ENCODE results near the gene NMRK2. TPM values are rescaled to one million over a fixed set of nuclear protein-coding genes. Genes with fewer than 3 reads are reported as not detected.

NMRK2 gene
- total and polyA plus RNA-seq, 4 donors: 0.07 TPM; not detected in 3

GRCh38 chr19:3981736-3982681 is 49.1 kb downstream of the NMRK2 start:
- Histone ChIP-seq H3K36me3 (ENCODE audit: control insufficient read depth in 4 of 4, insufficient read depth in 3 of 4, low read depth in 1 of 4, low read length in 3 of 4) (peaks cover 49 to 66% (median 62%) of the 10 kb centered on the region in 4 donors), H3K27me3 (ENCODE audit: control insufficient read depth in 4 of 4, insufficient read depth in 4 of 4, low read length in 3 of 4) (no peaks in the 10 kb centered on the region), H3K4me1 (ENCODE audit: control insufficient read depth in 4 of 4, insufficient read depth in 4 of 4, low read length in 3 of 4) (peaks cover 0 to 28% (median 25%) of the 10 kb centered on the region in 4 donors), H3K9me3 (ENCODE audit: control insufficient read depth in 4 of 4, low read length in 3 of 4) (no peaks in the 10 kb centered on the region), H3K27ac (ENCODE audit: low read depth in 1 of 2, low read length in 2 of 2) (no peak overlapping the region), H3K9ac (ENCODE audit: low read depth in 1 of 2, low read length in 2 of 2) (no peak overlapping the region), H3K4me3 (ENCODE audit: low read depth in 1 of 3, low read length in 3 of 3) (no peak overlapping the region)
- DNase-seq (ENCODE audit: low spot score): no peak
- TF ChIP-seq EGR1 (IDR thresholded peaks at IDR 0.05; ENCODE audit: low read depth in 2 of 2): no peak
- TF ChIP-seq JUND (IDR thresholded peaks at IDR 0.05): no peak
- no peak for TF ChIP-seq YY1 (IDR thresholded peaks at IDR 0.05)
- TF ChIP-seq HNF4A (conservative IDR thresholded peaks at IDR 0.05): no peak
- TF ChIP-seq HNF4G (IDR thresholded peaks at IDR 0.05): no peak
- 91% methylated on average over 39 of the region's 39 CpGs for WGBS

- no peaks in the 10 kb centered on the region for H3K9me3 ChIP-seq (ENCODE audit: control insufficient read depth in 4 of 4, low read length in 3 of 4)
- peaks cover 40 to 57% (median 54%) of the 10 kb centered on the region in 4 donors for H3K36me3 ChIP-seq (ENCODE audit: control insufficient read depth in 4 of 4, insufficient read depth in 3 of 4, low read depth in 1 of 4, low read length in 3 of 4)
- 91% methylated on average over 40 of the region's 40 CpGs for WGBS
- TF ChIP-seq YY1 (IDR thresholded peaks at IDR 0.05) (no peak), GABPA (IDR thresholded peaks at IDR 0.05 in 1 of 2, conservative IDR thresholded peaks at IDR 0.05 in 1 of 2) (no peak), FOXA2 (IDR thresholded peaks at IDR 0.05) (no peak), ATF3 (IDR thresholded peaks at IDR 0.05) (no peak), RAD21 (IDR thresholded peaks at IDR 0.05) (no peak), NR2F2 (IDR thresholded peaks at IDR 0.05) (no peak), SP1 (IDR thresholded peaks at IDR 0.05) (no peak), REST (IDR thresholded peaks at IDR 0.05) (no peak), EGR1 (IDR thresholded peaks at IDR 0.05; ENCODE audit: low read depth in 2 of 2) (no peak), RXRA (IDR thresholded peaks at IDR 0.05) (no peak), ZBTB33 (IDR thresholded peaks at IDR 0.05) (no peak), MAX (IDR thresholded peaks at IDR 0.05) (no peak), JUND (IDR thresholded peaks at IDR 0.05) (no peak), CTCF (IDR thresholded peaks at IDR 0.05; ENCODE audit: low read depth, low read length, missing input control) (no peak), TAF1 (conservative IDR thresholded peaks at IDR 0.05) (no peak), HNF4A (conservative IDR thresholded peaks at IDR 0.05) (no peak), HNF4G (IDR thresholded peaks at IDR 0.05) (no peak), FOXA1 (IDR thresholded peaks at IDR 0.05) (no peak)
- no peak for DNase-seq (ENCODE audit: low spot score)
- H3K27me3 ChIP-seq (ENCODE audit: control insufficient read depth in 4 of 4, insufficient read depth in 4 of 4, low read length in 3 of 4): no peaks in the 10 kb centered on the region
- peak overlapping the region in 1 of 2 donors; percentile 97 for H3K27ac ChIP-seq (ENCODE audit: low read depth in 1 of 2, low read length in 2 of 2)
- H3K4me1 ChIP-seq (ENCODE audit: control insufficient read depth in 4 of 4, insufficient read depth in 4 of 4, low read length in 3 of 4): peaks cover 0 to 37% (median 31%) of the 10 kb centered on the region in 4 donors
- no peak overlapping the region for H3K9ac ChIP-seq (ENCODE audit: low read depth in 1 of 2, low read length in 2 of 2)
- H3K4me3 ChIP-seq (ENCODE audit: low read depth in 1 of 3, low read length in 3 of 3): no peak overlapping the region
Measured at GRCh38 chr19:3982701-3983541, 50.1 kb downstream of the NMRK2 start.

Measured in liver (tissue), 9 donors.